NCI-H1048 (cell line): ENCODE data around the gene RIN3.

ENCODE experiments used
- DNase-seq: peaks from one replicate; lab custom pipeline; 2025; lab: John Stamatoyannopoulos, UW

Gene RIN3

DNA sequence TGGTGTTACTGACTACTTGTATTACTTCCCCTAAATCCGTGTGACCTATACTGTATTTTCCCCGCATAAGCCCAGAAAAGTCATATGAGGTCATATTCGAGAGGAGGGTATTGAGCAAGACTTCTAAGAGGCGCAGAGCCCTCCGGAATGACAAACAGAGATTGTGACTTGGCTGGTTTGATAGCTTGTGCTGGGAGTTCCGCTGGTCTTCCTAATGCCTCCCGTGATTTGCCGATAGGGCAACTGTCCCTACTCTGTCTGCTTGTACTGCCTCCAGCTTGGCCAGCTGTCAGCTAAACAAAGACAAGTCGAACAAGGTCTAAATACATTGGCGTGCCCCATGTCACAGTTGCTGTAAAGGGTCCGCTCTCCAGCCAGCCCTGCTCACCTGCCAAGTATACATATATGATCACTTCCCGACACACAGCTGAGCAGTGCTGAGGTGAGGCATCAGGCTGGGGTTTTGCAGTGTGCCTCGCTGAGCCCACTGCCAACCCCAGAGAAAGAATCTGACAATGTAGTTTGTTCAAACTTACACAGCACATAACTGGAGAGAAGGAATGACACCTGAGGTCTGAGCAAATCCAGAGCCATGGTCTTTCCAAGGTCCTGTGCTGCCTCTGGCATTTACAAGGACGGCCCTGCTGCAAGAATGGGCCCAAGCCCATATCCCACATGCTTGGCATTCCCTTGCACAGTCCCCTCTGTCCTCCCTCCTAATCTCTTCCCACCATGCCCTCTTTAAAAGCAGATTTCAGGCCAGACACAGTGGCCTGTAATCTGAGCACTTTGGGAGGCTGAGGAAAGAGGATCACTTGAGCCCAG is 211.1 kb downstream of the RIN3 start:
- DNase-seq = no peak

DNA sequence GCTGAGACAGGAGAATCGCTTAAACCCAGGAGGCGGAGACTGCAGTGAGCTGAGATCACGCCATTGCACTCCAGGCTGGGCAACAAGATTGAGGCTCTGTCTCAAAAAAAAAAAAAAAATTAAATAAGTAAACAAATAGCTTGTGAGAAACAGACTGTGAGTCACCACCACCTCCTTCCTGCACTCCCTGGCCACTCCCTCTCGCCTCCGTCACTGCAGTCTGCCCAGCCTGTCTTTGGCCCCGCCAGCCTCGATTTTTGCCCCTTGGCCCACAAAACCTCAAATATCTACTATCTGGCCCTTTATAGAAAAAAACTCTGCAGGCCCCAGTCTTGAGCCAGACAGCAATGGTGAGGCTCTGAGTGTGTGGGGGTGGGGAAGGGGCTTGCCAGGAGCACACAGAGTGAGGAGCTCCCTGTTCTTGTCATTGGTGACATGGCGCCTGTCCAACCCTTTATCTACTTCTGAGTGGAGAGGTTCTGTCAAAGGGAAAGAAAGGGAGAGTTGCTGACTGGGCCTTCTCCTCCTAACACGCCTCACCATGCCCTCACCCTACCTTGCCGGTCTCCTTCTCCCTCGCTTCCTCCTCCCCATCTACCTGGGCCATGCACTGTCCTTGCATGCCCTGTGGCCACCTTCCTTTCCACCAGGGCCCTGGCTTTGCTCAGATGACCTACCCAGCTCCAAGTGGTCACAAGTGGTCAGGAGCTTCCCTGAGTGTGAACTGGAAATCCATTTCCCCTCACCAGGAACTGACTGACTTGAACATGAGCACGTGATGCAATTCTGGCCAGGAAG is 212.8 kb downstream of the RIN3 start:
- DNase-seq = no peak

DNA sequence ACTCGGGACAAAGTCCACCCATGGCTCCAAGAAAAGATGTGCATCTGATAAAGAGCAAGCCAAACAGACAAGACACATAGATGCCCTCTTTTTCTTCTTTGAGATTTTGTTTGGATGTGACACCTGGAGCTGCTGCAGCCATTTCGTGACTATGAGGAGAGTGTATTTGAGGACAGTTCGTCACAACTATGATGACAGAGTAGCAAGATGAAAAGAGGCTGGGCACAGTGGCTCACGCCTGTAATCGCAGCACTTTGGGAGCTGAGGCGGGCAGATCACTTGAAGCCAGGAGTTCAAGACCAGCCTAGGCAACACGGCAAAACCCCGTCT is 213.3 kb downstream of the RIN3 start:
- no peak for DNase-seq

DNA sequence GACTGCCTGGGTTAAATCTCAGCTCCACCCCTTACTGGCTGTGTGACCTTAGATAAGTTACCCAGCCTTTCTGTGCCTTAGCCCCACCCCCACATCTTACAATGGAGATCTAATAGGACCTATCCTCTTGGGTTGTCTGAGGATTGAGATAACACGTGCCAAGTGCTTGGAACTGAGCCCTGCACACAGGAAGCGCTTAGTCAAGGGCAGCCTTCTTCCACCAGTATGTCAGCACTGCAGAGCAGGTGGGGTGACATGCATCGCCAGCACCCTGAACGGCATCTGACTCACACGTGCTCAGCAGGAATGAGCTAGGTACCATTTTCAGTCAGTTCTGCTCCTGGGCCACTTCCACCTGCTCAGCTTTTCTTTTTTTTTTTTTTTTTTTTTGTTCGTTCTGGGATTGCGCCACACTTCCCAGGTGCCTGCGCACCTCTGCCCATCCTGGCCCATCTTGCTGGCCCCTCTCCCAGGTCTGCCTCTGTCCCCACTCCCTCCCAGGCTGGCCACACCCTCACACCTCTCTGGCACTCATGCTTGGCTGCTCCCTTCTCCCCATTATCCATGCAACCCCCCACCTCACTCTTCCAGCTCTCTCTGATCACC is 215.3 kb downstream of the RIN3 start:
- DNase-seq = no peak

DNA sequence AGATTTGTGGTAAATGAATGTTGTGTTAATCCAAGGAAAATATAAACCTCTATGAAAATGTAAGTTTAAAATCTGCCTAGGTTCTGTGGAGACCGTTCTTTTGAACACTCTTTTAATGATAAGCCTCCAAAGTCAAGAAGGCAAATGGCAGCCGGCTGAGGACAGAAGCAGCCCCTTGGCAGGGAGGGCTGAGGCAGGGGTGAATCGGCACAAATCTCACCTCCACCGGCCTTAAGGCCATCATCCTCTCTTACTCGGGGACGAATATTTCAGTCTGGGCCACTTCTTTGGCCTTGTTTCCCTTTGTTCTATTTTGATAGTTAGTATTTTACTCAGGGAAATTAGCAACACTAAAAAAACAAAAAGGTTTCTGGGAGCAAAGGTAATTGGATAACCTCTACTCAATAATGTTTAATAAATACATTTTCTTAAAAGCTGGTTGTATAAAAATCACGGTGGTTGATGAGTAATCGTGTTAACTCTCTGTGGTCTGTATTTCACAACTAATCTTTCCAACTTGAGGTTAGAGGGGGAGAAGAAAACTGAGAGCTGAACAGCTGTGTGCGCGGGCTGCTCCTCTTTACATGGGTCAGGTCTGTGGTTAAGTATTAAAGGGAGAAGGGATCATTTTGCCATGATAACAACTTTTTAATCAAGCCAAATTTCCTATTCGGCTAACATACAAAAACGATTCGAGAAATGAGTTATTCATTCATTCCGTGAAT is 216.2 kb downstream of the RIN3 start:
- no peak for DNase-seq

DNA sequence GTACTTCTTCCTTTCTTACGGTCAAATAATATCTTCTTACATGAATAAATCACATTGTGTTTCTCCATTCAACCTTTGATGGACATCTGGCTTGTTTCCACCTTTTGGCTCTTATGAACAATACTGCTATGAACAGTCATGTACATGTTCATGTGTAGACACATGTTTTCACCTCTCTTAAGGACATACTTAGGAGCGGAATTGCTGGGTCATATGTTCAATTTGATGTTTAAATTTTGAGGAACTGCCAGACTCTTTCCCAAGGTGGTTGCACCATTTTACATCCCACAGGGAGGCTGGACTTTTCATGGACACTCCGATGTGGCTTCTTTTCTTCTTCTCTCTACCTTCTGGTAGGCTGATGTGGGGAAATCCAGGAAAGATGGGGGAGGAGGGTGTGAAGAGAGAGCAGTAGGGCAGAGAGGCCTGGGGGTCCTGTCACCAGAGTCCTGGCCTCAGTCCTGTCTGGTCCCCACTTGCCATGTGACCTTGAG is 218.1 kb downstream of the RIN3 start:
- no peak for DNase-seq

GRCh38 chr14:92733007-92733406 is 219.4 kb downstream of the RIN3 start:
- DNase-seq = no peak

- DNase-seq = no peak
Observed at GRCh38 chr14:92734618-92735017, 221.0 kb downstream of the RIN3 start.

GRCh38 chr14:92735344-92735743 is 221.8 kb downstream of the RIN3 start:
- no peak for DNase-seq

GRCh38 chr14:92737206-92737605 is 223.6 kb downstream of the RIN3 start:
- no peak for DNase-seq

DNA sequence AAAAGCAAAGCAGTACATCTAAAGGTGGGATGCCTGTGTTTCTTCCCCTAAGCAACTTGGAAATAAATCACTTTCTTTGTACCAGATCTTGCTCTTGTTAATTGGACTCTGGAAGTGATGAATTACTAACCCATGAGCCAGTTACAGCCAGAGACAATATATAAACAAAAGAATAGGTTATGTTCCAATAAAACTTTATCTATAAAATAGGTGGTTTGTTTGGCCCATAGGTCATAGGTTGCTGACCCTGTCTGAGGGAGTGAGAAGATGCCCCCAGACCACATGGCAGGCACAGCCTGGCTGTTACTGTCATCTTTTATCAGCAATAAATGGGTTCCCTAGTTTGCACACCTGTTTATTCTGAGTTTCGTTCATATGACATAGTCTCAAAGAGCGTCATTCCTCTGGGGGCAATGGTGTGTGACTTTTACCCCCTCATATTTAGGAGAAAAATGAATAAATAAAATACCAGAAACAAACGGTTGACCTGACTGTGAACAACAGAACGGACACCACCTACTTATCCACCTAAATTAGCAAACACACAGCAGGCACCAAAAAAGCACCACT is 224.1 kb downstream of the RIN3 start:
- DNase-seq = no peak
